Natural killer cell (primary cell): ENCODE results near the gene C1orf105. TPM values are rescaled to one million over a fixed set of nuclear protein-coding genes. Genes with fewer than 3 reads are reported as not detected.

Experiments
- ATAC-seq, 3 donors: fragments of 150-1000 bp in 2 of 3; fragments of 200-7000 bp in 1 of 3; cut with Tn5 transposase; 1 replicate in 1 of 3; 2 replicates in 2 of 3; pipeline ENCODE4 v1.10.0; 2021; ENCODE audit warnings: mild to moderate bottlenecking in 2 of 3, moderate library complexity in 2 of 3
- DNase-seq, 2 donors: peaks; one replicate each; pipeline versions ENCODE4 v3.0.0 to v3.0.0-alpha.2; 2013 to 2021; ENCODE audit warnings: mixed read lengths in 1 of 2
- H3K27ac ChIP-seq: one replicate; pipeline ENCODE4 v1.5.1; 2013; ENCODE audit warnings: mild to moderate bottlenecking, low read length
- H3K27me3 ChIP-seq: one replicate; pipeline ENCODE4 v1.6.1; 2013; ENCODE audit warnings: low read length; ENCODE audit not compliant: control insufficient read depth, insufficient read depth
- H3K36me3 ChIP-seq: one replicate; pipeline ENCODE4 v1.6.1; 2013; ENCODE audit warnings: low read length; ENCODE audit not compliant: control insufficient read depth, insufficient read depth
- H3K4me1 ChIP-seq: one replicate; pipeline ENCODE4 v1.6.1; 2013; ENCODE audit warnings: low read length; ENCODE audit not compliant: control insufficient read depth, insufficient read depth
- H3K4me3 ChIP-seq: one replicate; pipeline ENCODE4 v1.5.1; 2013; ENCODE audit warnings: low read length
- H3K9me3 ChIP-seq: one replicate; pipeline ENCODE4 v1.6.1; 2013; ENCODE audit warnings: low read length; ENCODE audit not compliant: control insufficient read depth, insufficient read depth
- H3K27ac Mint-ChIP-seq, 2 donors: one replicate each; pipeline ENCODE4 v1.8.0; 2022; ENCODE audit warnings: mild to moderate bottlenecking in 2 of 2, mixed read lengths in 2 of 2, moderate library complexity in 1 of 2
- H3K27me3 Mint-ChIP-seq, 2 donors: one replicate each; pipeline ENCODE4 v1.8.0; 2022; ENCODE audit warnings: low read depth in 2 of 2, mixed read lengths in 2 of 2
- H3K36me3 Mint-ChIP-seq: one replicate; pipeline ENCODE4 v1.8.0; 2022; ENCODE audit warnings: mixed read lengths
- H3K4me1 Mint-ChIP-seq, 2 donors: one replicate each; pipeline ENCODE4 v1.8.0; 2022; ENCODE audit warnings: mixed read lengths in 2 of 2
- H3K4me3 Mint-ChIP-seq: one replicate; pipeline ENCODE4 v1.8.0; 2022; ENCODE audit warnings: mild to moderate bottlenecking, moderate library complexity, mixed read lengths
- H3K9me3 Mint-ChIP-seq, 2 donors: one replicate each; pipeline ENCODE4 v1.8.0; 2022; ENCODE audit warnings: mixed read lengths in 2 of 2
- CTCF ChIP-seq: fragments of 200-600 bp; IDR thresholded peaks from one replicate; pipeline ENCODE4 v1.8.0; 2022; ENCODE audit warnings: antibody characterized with exemption
- WGBS: methylation state at CpG from one replicate; pipeline ENCODE4 v1.1.7; 2013; ENCODE audit warnings: missing lambda C conversion rate; ENCODE audit not compliant: insufficient coverage; 5-methylcytosine and 5-hydroxymethylcytosine counted together
- intact Hi-C: fragments of 100-400 bp; cut with micrococcal nuclease; formaldehyde crosslinking; loops from one replicate; pipeline ENCODE4 v1.14.2; 2022
- total RNA-seq, 4 donors: library from RNA; stranded (reverse); fragments of 120-200 nt in 1 of 4; gene quantifications; one replicate each; pipeline versions ENCODE4 v1.2.3 to v1.2.4, GENCODE V29; 2013 to 2022

The C1orf105 gene
- total RNA-seq, 3 donors from 2014 or later (not counting 1 experiment from before 2014, with no cell fraction given), result not detected

- ATAC-seq (no peak), DNase-seq (no peak)
- Histone ChIP-seq H3K9me3 (no peaks in the 10 kb centered on the region), H3K4me1 (no peaks in the 10 kb centered on the region), H3K27me3 (no peaks in the 10 kb centered on the region), H3K27ac (no peak overlapping the region), H3K4me3 (no peak overlapping the region), H3K36me3 (no peaks in the 10 kb centered on the region)
- WGBS, result 58% methylated on average over 1 of the region's 1 CpG
- Mint-ChIP-seq H3K27me3 (peaks cover 3 to 14% of the 10 kb centered on the region in 2 donors), H3K4me1 (no peaks in the 10 kb centered on the region), H3K36me3 (no peaks in the 10 kb centered on the region), H3K4me3 (no peak overlapping the region), H3K9me3 (no peaks in the 10 kb centered on the region), H3K27ac (no peak overlapping the region)
- intact Hi-C loops, result no loop called here
- TF ChIP-seq CTCF, result no peak
Observed at GRCh38 chr1:172472495-172472894, 52.0 kb downstream of the C1orf105 start.

GRCh38 chr1:172473302-172473701 is 52.8 kb downstream of the C1orf105 start:
- no peak overlapping the region for H3K27ac Mint-ChIP-seq
- no peak for TF ChIP-seq CTCF
- intact Hi-C loops, result no loop called here
- H3K4me1 ChIP-seq, result no peaks in the 10 kb centered on the region
- no peak overlapping the region for H3K27ac ChIP-seq
- no peak overlapping the region for H3K4me3 ChIP-seq
- WGBS, result 40% methylated on average over 2 of the region's 3 CpGs
- H3K27me3 ChIP-seq, result no peaks in the 10 kb centered on the region
- H3K9me3 ChIP-seq, result no peaks in the 10 kb centered on the region
- H3K27me3 Mint-ChIP-seq, result peaks cover 3 to 13% of the 10 kb centered on the region in 2 donors
- H3K36me3 Mint-ChIP-seq, result no peaks in the 10 kb centered on the region
- H3K4me3 Mint-ChIP-seq, result no peak overlapping the region
- no peaks in the 10 kb centered on the region for H3K36me3 ChIP-seq
- peak in 1 of 3 donors; percentile 60 for ATAC-seq
- H3K9me3 Mint-ChIP-seq, result no peaks in the 10 kb centered on the region
- DNase-seq, result no peak
- no peaks in the 10 kb centered on the region for H3K4me1 Mint-ChIP-seq

GRCh38 chr1:172473842-172474241 is 53.4 kb downstream of the C1orf105 start:
- no peak for TF ChIP-seq CTCF
- H3K27me3 ChIP-seq, result no peaks in the 10 kb centered on the region
- intact Hi-C loops, result no loop called here
- no peak for DNase-seq
- Mint-ChIP-seq H3K4me1 (no peaks in the 10 kb centered on the region), H3K9me3 (no peaks in the 10 kb centered on the region), H3K27me3 (peaks cover 3 to 7% of the 10 kb centered on the region in 2 donors), H3K27ac (no peak overlapping the region), H3K36me3 (no peaks in the 10 kb centered on the region), H3K4me3 (no peak overlapping the region)
- H3K27ac ChIP-seq, result no peak overlapping the region
- H3K4me3 ChIP-seq, result no peak overlapping the region
- H3K36me3 ChIP-seq, result no peaks in the 10 kb centered on the region
- no peaks in the 10 kb centered on the region for H3K9me3 ChIP-seq
- ATAC-seq, result no peak
- no peaks in the 10 kb centered on the region for H3K4me1 ChIP-seq

DNA sequence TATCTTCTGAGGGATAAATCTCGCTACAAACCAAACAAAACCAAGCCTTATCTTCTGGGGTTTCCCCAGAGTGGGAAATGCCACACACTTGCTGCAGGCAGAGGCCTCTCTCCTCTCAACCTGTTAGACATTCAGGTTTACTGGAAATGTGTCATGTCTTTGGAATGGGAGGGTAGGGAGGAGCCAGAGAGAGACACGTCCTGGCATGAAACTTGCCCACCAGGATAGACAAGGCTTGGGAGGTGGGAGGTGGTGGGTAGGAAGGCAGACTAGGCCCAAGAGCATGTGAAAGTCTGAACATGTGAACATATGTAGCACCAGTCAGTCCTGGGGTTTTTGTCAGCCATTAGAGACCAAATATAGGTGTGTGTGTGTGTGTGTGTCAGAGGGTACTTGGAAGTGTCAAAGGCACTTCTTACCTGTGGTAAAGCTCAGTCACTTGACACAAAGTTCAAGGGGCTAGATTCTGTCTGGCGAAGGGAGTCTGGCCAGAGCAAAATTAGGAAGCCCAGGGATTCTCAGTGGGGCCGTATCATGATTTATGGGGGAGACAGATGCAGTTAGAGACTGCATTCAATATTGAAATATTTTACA is 55.8 kb downstream of the C1orf105 start:
- ATAC-seq, result no peak
- no peak for DNase-seq
- H3K4me3 ChIP-seq, result no peak overlapping the region
- Mint-ChIP-seq H3K27me3 (peaks cover 6 to 14% of the 10 kb centered on the region in 2 donors), H3K27ac (no peak overlapping the region), H3K9me3 (no peaks in the 10 kb centered on the region), H3K4me1 (no peaks in the 10 kb centered on the region), H3K36me3 (no peaks in the 10 kb centered on the region), H3K4me3 (no peak overlapping the region)
- H3K36me3 ChIP-seq, result no peaks in the 10 kb centered on the region
- H3K27ac ChIP-seq, result no peak overlapping the region
- 84% methylated on average over 2 of the region's 4 CpGs for WGBS
- intact Hi-C loops, result no loop called here
- no peak for TF ChIP-seq CTCF
- H3K9me3 ChIP-seq, result no peaks in the 10 kb centered on the region
- no peaks in the 10 kb centered on the region for H3K4me1 ChIP-seq
- no peaks in the 10 kb centered on the region for H3K27me3 ChIP-seq
